ENCODE results near the gene IRAK2.
"Not testable (repeated sequence)": the region's sequence is repeated elsewhere in the genome, so short reads cannot be mapped to it uniquely, and the experiment has no call there.

Gene IRAK2, protein sequence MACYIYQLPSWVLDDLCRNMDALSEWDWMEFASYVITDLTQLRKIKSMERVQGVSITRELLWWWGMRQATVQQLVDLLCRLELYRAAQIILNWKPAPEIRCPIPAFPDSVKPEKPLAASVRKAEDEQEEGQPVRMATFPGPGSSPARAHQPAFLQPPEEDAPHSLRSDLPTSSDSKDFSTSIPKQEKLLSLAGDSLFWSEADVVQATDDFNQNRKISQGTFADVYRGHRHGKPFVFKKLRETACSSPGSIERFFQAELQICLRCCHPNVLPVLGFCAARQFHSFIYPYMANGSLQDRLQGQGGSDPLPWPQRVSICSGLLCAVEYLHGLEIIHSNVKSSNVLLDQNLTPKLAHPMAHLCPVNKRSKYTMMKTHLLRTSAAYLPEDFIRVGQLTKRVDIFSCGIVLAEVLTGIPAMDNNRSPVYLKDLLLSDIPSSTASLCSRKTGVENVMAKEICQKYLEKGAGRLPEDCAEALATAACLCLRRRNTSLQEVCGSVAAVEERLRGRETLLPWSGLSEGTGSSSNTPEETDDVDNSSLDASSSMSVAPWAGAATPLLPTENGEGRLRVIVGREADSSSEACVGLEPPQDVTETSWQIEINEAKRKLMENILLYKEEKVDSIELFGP

DNA sequence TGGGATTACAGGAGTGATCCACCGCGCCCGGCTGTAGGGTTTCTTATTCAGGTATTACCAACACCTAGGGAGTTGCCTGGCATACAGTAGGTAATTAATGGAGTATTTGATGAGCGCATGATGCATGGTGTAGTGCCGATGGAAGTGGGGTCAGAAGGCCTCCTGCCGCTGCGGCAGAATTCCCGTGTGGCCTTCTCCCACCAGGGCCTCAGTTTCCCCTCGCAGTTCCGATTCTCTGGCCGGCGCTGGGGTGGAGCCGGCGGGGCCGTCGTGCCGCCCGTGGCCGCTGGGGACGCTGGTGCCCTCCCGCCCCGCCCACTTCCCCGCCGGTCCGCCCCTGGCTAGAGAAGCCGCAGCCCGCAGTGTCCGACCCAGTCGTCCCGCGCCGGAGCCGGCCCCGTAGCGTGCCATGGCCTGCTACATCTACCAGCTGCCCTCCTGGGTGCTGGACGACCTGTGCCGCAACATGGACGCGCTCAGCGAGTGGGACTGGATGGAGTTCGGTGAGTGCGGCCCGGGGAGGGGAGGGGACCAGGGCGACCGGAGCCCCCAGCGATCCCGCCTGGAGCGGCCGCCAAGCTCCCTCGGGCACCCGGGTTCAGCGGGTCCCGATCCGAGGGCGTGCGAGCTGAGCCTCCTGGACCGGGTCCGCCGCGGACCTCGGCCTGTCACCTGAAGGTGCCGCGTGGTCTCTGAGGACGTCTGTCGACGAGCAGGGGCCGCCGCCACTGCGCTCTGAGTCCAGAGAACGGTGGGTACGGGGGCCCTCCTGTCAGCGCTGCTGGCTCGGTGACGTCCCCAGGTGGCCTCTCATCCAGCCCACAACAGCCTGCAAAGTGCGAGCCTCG lies at the start of gene IRAK2:
TSS of gene IRAK2 (plus strand) at position 374 of the 848 bp plus-strand sequence. CDS start at position 410, 36 bp downstream.
- peak; percentile 31 for DNase-seq (ENCODE audit: low read depth)

GRCh38 chr3:10115326-10116137 lies 49.2 kb upstream of the IRAK2 start, which contains the start of gene BRK1:
Gene BRK1, plus strand, starts transcription at chr3:10115675. Its CDS starts 27 bp downstream, at chr3:10115702.
- DNase-seq (ENCODE audit: low read depth), result peak; percentile 89

DNA sequence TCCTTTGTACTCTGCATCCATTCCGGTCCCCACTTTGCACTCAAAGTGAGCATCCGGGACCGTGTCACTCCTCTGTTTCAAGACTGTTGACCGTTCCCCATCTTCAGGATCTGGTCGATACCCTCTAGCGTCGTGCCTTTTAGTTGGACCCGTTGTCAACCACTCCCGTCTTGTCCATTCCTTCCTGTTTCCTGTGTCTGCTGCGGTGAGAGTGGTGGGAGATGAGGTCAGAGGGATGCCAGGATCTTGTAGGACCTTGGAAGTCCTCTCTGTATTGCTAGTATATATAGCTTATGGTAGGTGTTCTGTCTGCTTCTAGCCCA lies 48.6 kb upstream of the IRAK2 start:
- DNase-seq (ENCODE audit: low read depth), result no peak

GRCh38 chr3:10116928-10117327 lies 47.8 kb upstream of the IRAK2 start:
- no peak for DNase-seq (ENCODE audit: low read depth)

DNA sequence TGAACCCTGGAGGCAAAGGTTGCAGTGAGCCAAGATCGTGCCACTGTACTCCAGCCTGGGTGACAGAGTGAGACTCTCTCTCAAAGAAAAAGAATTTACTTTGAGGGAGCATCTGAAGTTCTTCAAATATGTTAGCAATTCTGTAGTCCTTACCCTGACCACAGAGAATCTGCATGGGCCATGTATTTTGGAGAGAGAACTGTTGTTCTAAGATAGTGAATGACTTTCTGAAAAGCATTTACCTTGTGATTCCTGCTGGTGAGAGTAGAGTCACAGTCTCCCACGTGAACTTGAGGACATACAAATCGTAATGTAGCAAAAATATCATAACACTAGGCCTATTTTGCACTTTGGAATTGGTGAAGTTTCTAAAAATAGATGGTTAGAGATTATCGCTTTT lies 45.3 kb upstream of the IRAK2 start:
- no peak for DNase-seq (ENCODE audit: low read depth)

DNA sequence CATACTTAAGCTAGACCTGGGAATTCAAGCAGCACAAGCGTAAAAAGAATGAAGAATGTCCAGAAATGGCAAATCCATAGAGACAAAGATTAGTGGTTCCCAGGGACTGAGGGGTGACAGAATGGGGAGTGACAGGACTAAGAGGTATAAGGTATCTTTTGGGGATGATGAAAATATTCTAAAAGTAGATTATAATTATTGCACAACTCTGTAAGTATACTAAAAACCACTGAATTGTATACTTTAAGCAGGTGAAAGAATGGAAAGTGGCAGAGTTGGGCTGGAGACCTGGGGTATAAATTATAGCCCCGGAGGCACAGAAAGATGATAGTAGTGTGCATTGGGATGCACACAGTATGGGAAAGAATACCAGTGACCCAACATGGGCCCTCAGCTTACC lies 43.7 kb upstream of the IRAK2 start:
- DNase-seq (ENCODE audit: low read depth), result no peak

DNA sequence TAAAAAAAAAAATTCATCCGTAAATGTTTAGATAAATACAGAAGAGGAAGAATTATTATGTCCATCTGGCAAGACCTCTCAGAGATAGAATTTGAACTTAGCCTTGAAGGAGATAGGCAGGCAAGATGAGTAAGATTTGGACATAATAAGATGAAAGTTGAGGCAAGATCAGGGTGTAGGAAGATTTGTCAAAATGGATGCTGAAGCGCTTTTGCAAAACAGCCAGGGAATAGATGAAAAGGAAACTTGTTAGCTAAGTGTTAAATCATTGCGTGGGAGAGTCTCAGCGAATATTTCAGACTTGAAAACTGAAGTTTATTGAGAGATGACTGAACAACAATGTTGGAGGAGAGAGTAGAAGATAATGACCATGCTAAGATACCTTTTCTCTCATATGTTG lies 42.0 kb upstream of the IRAK2 start:
- DNase-seq (ENCODE audit: low read depth), result no peak

- not testable (repeated sequence) for DNase-seq (ENCODE audit: low read depth)
Observed at GRCh38 chr3:10135872-10136271, 28.8 kb upstream of the IRAK2 start.

DNA sequence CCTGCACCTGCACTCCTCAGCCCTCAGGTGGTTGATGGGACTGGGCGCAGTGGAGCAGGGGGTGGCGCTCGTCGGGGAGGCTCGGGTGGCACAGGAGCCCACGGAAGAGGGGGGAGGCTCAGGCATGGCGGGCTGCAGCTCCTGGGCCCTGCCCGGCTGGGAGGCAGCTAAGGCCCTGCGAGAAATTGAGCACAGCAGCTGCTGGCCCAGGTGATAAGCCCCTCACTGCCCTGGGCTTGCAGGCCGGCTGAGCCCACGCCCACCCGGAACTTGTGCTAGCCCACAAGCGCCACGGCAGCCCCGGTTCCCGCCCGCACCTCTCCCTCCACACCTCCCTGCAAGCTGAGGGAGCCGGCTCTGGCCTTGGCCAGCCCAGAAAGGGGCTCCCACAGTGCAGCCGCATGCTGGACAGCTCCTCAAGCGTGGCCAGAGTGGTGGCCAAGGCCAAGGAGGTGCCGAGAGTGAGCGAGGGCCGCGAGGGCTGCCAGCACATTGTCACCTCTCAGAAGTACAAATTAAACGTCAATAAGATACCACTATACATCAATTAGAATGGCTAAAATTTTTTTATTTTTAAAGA lies 28.2 kb upstream of the IRAK2 start:
- no peak for DNase-seq (ENCODE audit: low read depth)

DNA sequence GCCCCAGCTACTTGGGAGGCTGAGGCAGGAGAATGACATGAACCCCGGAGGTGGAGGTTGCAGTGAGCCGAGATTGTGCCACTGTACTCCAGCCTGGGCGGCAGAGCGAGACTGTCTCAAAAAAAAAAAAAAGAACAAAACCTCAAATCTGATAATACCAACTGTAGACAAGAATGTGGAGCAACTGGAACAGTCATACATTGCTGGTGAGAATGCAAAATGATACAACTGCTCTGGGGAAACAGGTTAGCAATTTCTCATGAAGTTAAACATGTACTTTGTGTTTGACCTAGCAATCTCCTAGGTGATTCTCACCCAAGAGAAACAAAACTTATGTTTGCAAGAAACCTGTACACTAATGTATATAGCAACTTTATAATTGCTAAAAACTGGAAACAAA lies 27.5 kb upstream of the IRAK2 start:
- DNase-seq (ENCODE audit: low read depth), result no peak

- no peak for DNase-seq (ENCODE audit: low read depth)
Observed at GRCh38 chr3:10140996-10141546, 23.6 kb upstream of the IRAK2 start.

DNA sequence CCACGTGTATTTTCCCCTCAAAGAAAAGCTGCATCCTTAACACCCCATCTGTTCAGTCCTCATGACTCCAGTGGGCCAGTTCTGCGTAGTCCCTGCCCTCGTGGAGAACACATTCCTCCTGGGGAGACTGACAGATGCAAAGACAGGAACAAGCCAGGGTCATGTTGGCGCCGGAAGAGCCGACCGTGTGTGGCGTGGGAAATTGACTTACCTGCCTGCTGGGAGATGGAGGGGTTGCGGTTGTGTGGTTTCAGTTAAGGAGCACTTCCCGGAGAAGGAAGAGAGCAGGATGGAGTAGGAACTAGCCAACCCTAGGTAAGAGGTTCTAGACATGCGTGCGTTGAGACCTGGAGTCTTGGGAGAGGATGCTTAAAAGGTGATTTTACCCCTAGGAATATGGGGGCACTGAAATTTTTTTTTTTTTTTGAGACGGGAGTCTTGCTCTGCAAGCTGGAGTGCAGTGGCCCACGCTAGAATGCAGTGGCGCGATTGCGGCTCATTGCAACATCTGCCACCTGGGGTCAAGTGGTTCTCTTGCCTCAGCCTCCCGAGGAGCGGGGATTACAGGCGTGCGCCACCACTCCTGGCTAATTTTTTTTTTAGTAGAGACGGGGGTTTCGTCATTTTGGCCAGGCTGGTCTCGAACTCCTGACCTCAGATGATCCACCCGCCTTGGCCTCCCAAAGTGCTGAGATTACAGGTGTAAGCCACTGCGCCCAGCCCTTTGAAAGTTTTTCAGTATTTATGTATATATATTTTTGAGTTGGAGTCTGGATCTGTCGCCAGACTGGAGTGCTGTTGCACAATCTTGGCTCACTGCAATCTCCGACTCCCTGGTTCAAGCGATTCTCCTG lies 21.8 kb upstream of the IRAK2 start:
- no peak for DNase-seq (ENCODE audit: low read depth)

DNA sequence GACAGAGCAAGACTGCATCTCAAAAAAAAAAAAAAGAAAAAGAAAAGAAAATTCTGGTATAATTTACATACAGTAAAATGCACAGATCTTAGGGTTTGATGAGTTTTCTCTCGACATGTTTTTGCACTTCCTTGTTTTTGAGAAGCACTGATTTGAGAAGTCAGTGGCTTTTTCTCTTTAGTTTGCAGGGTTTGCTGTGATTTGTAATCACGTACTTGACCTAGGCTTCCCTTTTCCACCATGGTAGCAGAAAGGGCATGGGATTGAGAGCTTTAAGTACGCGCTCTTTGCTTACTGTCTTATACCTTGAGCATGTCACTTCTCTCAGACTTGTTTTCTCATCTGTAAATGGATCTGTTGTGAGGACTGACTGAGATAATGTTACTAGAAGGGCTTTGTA lies 19.0 kb upstream of the IRAK2 start:
- DNase-seq (ENCODE audit: low read depth), result no peak

- DNase-seq (ENCODE audit: low read depth), result no peak
Observed at GRCh38 chr3:10149226-10149625, 15.5 kb upstream of the IRAK2 start.

DNA sequence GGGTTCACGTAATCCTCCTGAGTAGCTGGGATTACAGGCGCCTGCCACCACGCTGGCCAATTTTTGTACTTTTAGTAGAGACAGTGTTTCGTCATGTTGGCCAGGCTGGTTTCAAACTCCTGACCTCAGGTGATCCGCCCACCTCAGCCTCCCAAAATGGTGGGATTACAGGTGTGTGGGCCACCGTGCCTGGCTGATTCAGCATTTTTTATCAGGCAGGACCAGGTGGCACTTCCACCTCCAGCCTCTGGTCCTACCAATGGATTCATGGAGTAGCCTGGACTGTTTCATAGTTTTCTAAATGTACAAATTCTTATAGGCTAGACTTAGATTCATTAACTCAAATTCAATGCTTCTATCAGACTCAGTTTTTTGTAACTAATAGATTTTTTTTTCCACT lies 13.7 kb upstream of the IRAK2 start:
- DNase-seq (ENCODE audit: low read depth), result no peak

GRCh38 chr3:10154335-10155122 lies 10.2 kb upstream of the IRAK2 start:
- DNase-seq (ENCODE audit: low read depth), result no peak

DNA sequence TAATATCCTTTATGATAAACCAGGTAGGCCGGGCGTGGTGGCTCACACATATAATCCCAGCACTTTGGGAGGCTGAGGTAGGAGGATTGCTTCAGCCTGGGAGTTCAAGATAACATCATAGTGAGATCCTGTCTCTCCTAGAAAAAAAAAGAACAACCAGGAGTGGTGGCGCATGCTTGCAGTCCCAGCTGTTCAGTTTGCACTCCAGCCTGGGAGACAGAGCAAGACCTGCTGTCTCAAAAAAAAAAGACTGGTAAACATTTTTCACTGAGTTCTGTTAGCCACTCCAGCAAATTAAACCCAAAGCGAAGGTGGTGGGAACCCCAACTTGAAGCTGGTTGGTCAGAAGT lies 9.6 kb upstream of the IRAK2 start:
- DNase-seq (ENCODE audit: low read depth), result no peak

GRCh38 chr3:10155658-10156057 lies 9.1 kb upstream of the IRAK2 start:
- DNase-seq (ENCODE audit: low read depth), result no peak

DNA sequence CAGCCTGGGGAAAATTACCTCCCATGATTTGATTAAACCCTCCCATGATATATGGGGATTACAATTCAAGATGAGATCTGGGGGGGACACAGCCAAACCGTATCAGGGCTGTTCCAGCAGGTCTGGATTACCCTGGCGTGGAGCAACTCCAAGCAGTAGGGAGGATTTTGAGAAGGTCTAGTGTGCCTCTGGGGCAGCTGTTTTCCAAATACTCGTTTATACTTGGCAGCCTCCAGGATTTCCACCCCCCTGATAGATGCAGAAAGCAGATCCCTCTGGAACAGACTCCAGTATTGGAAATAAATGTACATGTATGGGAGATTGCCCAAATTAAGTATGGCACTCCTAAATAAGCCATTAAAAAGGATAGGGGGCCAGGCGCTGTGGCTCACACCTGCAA lies 7.7 kb upstream of the IRAK2 start:
- no peak for DNase-seq (ENCODE audit: low read depth)

GRCh38 chr3:10158555-10158954 lies 6.2 kb upstream of the IRAK2 start:
- DNase-seq (ENCODE audit: low read depth), result not testable (repeated sequence)
